BE2C (cell line): ENCODE measurements around the gene LENG8.

Experiments
- DNase-seq: peaks from one replicate; pipeline ENCODE4 v3.0.0-alpha.2; 2020
- H3K27me3 ChIP-seq: fragments of 250-450 bp; sonication (Bioruptor Pico); 2 replicates; pipeline ENCODE4 v1.5.1; 2020; ENCODE audit warnings: mild to moderate bottlenecking
- H3K36me3 ChIP-seq: fragments of 250-450 bp; sonication (Bioruptor Pico); 2 replicates; pipeline ENCODE4 v1.5.1; 2020; ENCODE audit warnings: mild to moderate bottlenecking
- H3K4me1 ChIP-seq: fragments of 250-450 bp; sonication (Bioruptor Pico); 2 replicates; pipeline ENCODE4 v1.5.1; 2020
- H3K4me3 ChIP-seq: 2 replicates; pipeline ENCODE4 v1.5.1; 2011; ENCODE audit warnings: low read depth, low read length
- H3K9me3 ChIP-seq: fragments of 250-450 bp; sonication (Bioruptor Pico); 2 replicates; pipeline ENCODE4 v1.5.1; 2020
- TF ChIP-seq, protein P1 (sequence below): IDR thresholded peaks from 2 replicates; pipeline ENCODE4 v1.5.1; 2012; ENCODE audit warnings: mild to moderate bottlenecking, low read depth, low read length

LENG8 gene

DNA sequence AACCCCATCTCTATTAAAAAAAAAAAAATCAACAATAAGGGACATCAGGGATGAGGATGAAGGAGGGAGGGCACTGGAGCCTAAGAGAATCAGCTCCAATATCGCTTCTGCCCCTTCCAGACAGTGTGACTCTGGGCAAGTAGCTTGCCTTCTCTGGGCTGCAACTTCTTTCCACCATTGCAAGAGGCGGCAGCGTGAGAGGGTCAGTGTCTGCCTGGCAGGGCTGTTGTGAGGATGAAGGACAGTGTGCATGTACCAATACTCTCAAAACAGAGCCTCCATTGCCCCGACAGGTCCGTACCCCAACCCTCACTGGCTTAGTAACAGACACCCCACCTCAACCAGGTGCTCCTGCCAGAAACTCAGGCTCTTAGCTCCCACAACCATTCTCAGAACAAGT is 15.3 kb upstream of the LENG8 start:
- H3K4me1 ChIP-seq, result no peaks in the 10 kb centered on the region; the same call in 1 of the 2 replicates
- DNase-seq, result no peak
- no peak overlapping the region for H3K4me3 ChIP-seq
- H3K36me3 ChIP-seq, result no peaks in the 10 kb centered on the region
- H3K27me3 ChIP-seq, result peaks cover 40% of the 10 kb centered on the region
- TF ChIP-seq, protein P1, sequence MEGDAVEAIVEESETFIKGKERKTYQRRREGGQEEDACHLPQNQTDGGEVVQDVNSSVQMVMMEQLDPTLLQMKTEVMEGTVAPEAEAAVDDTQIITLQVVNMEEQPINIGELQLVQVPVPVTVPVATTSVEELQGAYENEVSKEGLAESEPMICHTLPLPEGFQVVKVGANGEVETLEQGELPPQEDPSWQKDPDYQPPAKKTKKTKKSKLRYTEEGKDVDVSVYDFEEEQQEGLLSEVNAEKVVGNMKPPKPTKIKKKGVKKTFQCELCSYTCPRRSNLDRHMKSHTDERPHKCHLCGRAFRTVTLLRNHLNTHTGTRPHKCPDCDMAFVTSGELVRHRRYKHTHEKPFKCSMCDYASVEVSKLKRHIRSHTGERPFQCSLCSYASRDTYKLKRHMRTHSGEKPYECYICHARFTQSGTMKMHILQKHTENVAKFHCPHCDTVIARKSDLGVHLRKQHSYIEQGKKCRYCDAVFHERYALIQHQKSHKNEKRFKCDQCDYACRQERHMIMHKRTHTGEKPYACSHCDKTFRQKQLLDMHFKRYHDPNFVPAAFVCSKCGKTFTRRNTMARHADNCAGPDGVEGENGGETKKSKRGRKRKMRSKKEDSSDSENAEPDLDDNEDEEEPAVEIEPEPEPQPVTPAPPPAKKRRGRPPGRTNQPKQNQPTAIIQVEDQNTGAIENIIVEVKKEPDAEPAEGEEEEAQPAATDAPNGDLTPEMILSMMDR, result no peak
- H3K9me3 ChIP-seq, result no peaks in the 10 kb centered on the region; the same call in 1 of the 2 replicates

DNA sequence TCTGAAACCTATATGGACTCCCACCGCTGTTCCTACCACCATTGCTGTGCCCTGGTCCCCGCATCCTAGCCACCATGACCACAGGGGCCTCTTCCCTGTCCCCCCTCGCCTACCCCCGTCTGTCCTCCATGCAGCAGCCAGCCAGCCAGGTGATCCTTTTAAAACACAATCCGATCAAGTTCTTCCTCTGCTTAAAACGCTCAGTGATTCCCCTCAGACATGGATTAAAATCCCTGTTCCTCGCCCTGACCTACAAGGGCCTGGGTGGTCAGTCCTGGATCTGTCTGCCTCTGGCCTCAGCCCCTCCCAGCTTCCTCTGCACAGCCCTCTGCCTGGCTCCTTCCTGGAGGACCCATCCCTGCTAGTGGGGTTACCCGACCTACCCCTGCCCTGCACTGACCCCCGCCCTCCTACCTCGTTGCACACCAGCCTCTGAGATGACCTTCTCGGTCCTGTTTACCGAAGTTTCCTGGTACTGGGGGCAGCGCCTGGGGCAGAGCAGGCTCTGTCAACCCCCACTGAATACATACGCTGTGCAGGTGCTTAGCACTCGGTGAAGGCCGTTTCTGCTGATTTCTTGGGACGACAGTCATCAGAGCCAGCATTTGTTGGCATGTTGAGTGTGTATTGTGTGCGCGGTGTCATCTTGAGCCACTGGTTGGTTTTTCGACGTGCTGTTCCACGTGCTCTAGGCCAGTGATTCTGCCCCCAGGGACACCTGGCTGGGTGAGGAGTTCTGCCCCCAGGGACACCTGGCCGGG is 14.7 kb upstream of the LENG8 start:
- TF ChIP-seq, protein P1, result no peak
- no peak overlapping the region for H3K4me3 ChIP-seq
- DNase-seq, result no peak

DNA sequence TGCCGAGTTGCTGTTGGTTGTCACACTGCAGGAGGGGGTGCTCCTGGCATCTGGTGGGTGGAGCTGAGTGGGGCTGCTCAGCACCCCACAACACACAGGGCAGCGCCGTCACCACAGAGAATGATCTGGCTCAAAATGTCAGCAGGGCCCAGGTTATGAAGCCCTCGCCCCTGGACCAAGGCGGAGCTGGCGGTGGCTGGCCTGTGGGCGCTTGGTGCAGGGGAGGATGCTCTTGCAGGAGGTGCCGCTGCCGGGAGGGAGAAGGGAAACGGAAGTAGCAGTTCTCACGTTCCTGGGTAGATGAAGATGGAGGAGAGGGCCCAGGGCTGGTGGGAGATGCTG is 14.2 kb upstream of the LENG8 start:
- TF ChIP-seq, protein P1, result no peak
- H3K27me3 ChIP-seq, result peaks cover 29% of the 10 kb centered on the region
- no peak overlapping the region for H3K4me3 ChIP-seq
- no peak for DNase-seq
- H3K36me3 ChIP-seq, result no peaks in the 10 kb centered on the region
- H3K9me3 ChIP-seq, result no peaks in the 10 kb centered on the region; the same call in 1 of the 2 replicates
- no peaks in the 10 kb centered on the region; the same call in 1 of the 2 replicates for H3K4me1 ChIP-seq

More for the DNA sequence above, 14.7 kb upstream of the LENG8 start:
- Histone ChIP-seq H3K36me3 (no peaks in the 10 kb centered on the region), H3K27me3 (peaks cover 34% of the 10 kb centered on the region), H3K4me1 (no peaks in the 10 kb centered on the region; the same call in 1 of the 2 replicates), H3K9me3 (no peaks in the 10 kb centered on the region; the same call in 1 of the 2 replicates)

DNA sequence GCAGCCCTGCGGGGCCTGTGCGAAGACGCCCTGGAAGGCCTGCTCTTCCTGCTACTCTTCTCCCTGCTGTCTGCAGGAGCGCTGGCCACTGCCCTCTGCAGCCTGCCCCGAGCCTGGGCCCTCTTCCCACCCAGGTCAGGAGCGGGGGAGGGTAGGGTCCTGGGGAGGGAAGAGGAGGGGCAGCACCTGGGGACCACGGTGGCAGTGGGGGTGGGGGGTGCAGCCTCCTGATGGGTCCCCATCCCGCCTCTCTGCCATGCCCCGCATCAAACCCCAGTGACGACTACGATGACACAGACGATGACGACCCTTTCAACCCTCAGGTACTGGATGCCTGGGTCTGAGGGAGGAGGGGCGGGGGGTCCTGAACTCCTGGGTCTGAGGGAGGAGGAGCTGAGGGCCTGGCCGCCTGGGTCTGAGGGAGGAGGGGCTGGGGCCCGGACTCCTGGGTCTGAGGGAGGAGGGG is 13.4 kb upstream of the LENG8 start:
- Histone ChIP-seq H3K36me3 (no peaks in the 10 kb centered on the region), H3K4me1 (no peaks in the 10 kb centered on the region; the same call in 1 of the 2 replicates), H3K27me3 (peaks cover 24% of the 10 kb centered on the region), H3K9me3 (no peaks in the 10 kb centered on the region; the same call in 1 of the 2 replicates), H3K4me3 (no peak overlapping the region)
- DNase-seq, result no peak
- TF ChIP-seq, protein P1, result no peak

DNA sequence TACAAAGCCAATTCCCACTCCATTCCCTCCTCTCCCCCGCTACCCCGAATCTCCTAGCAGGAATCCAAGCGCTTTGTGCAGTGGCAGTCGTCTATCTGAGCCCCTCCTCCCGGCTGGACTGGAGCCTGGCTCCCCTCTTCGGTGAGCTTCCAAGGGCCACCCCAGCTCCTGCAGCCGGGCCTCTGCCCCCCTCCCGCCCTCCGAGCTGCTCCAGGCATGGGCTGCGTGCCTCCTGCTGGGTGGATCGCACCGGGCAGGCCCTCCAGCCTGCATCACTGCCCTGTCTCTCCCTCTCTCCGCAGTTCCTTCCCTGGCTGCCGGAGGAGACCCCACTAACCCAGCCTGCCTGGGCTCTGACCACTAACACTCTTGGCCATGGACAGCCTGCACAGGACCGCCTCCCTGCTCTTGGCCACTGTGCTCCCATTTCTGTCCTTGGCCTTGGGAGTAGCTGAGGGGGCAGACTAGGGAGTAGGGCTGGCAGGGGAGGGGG is 12.9 kb upstream of the LENG8 start:
- Histone ChIP-seq H3K4me1 (no peaks in the 10 kb centered on the region; the same call in 1 of the 2 replicates), H3K9me3 (no peaks in the 10 kb centered on the region; the same call in 1 of the 2 replicates), H3K36me3 (no peaks in the 10 kb centered on the region), H3K4me3 (no peak overlapping the region), H3K27me3 (peaks cover 24% of the 10 kb centered on the region)
- TF ChIP-seq, protein P1, result no peak
- DNase-seq, result no peak

DNA sequence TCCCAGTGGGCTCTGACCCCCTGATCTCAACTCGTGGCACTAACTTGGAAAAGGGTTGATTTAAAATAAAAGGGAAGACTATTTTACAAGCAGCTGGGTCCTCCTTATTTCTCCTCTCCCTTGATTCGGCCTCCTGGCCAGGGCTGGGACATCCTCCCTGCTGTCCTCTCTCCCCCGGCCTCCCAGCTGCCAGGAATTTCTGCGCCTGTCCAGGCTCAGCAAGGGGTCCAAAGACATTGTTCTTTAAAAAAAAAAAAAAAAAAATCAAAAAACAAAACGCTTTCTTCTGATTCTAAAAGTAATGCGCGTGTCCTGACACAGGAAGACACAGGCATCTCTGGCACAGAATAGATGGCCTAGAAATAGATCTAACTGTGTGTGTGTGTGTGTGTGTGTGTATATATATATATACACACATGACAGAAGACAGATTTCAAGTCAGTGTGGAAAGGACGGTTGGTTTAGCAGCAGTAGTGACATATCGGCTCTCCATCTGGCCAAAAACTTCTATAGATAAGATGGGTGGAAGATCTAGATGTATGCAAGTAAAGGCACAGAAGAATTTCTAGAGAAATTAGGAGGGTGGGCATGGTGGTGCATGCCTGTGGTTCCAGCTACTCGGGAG is 12.3 kb upstream of the LENG8 start:
- Histone ChIP-seq H3K4me3 (no peak overlapping the region), H3K27me3 (peaks cover 24% of the 10 kb centered on the region)

More for the DNA sequence above, 12.3 kb upstream of the LENG8 start:
- no peak for DNase-seq
- no peaks in the 10 kb centered on the region for H3K36me3 ChIP-seq
- H3K4me1 ChIP-seq, result no peaks in the 10 kb centered on the region; the same call in 1 of the 2 replicates
- TF ChIP-seq, protein P1, result no peak
- no peaks in the 10 kb centered on the region; the same call in 1 of the 2 replicates for H3K9me3 ChIP-seq
